Mucosa of gallbladder (tissue), 1 donor: ENCODE measurements around the gene EMX1. TPM values are rescaled to one million over a fixed set of nuclear protein-coding genes. Genes with fewer than 3 reads are reported as not detected.

Source experiments
- DNase-seq: peaks from one replicate; pipeline ENCODE4 v3.0.0-alpha.2; 2020; ENCODE audit warnings: low spot score
- total RNA-seq: library from RNA; stranded (reverse); gene quantifications from one replicate; pipeline ENCODE4 v1.2.1, GENCODE V29; 2021
- donor health status: DM: no; HTN: no; CAD: no.

The EMX1 gene
- total RNA-seq, 1 donor from 2014 or later: 0.12 TPM

GRCh38 chr2:72942881-72943418 lies 25.6 kb downstream of the EMX1 start:
- no peak for DNase-seq

GRCh38 chr2:72943540-72944395 lies 26.4 kb downstream of the EMX1 start:
- no peak for DNase-seq

GRCh38 chr2:72944804-72945449 lies 27.6 kb downstream of the EMX1 start:
- DNase-seq: no peak

- DNase-seq: no peak
Measured at GRCh38 chr2:72945450-72946019, 28.2 kb downstream of the EMX1 start.

- no peak for DNase-seq
Measured at GRCh38 chr2:72946466-72946865, 29.1 kb downstream of the EMX1 start.

GRCh38 chr2:72947952-72948830 lies 30.9 kb downstream of the EMX1 start:
- no peak for DNase-seq

- DNase-seq: no peak
Measured at GRCh38 chr2:72949045-72949444, 31.7 kb downstream of the EMX1 start.

- DNase-seq: no peak
Measured at GRCh38 chr2:72949642-72950041, 32.3 kb downstream of the EMX1 start.

- DNase-seq: no peak
Measured at GRCh38 chr2:72950558-72951255, 33.4 kb downstream of the EMX1 start.

GRCh38 chr2:72951303-72952095 lies 34.2 kb downstream of the EMX1 start:
- DNase-seq: no peak

- DNase-seq: no peak
Measured at GRCh38 chr2:72952110-72952823, 34.9 kb downstream of the EMX1 start.

GRCh38 chr2:72952961-72953360 lies 35.6 kb downstream of the EMX1 start:
- DNase-seq: no peak

GRCh38 chr2:72953528-72953927 lies 36.2 kb downstream of the EMX1 start:
- no peak for DNase-seq

- no peak for DNase-seq
Measured at GRCh38 chr2:72953976-72954375, 36.7 kb downstream of the EMX1 start.

GRCh38 chr2:72954376-72955227 lies 37.3 kb downstream of the EMX1 start:
- no peak for DNase-seq

- no peak for DNase-seq
Measured at GRCh38 chr2:72955228-72956049, 38.1 kb downstream of the EMX1 start.

GRCh38 chr2:72956050-72956395 lies 38.7 kb downstream of the EMX1 start:
- DNase-seq: no peak

GRCh38 chr2:72956936-72957335 lies 39.6 kb downstream of the EMX1 start:
- no peak for DNase-seq
